ENCODE data around the gene LFNG.
"Not testable (repeated sequence)": the region's sequence is repeated elsewhere in the genome, so short reads cannot be mapped to it uniquely, and the experiment has no call there.

DNA sequence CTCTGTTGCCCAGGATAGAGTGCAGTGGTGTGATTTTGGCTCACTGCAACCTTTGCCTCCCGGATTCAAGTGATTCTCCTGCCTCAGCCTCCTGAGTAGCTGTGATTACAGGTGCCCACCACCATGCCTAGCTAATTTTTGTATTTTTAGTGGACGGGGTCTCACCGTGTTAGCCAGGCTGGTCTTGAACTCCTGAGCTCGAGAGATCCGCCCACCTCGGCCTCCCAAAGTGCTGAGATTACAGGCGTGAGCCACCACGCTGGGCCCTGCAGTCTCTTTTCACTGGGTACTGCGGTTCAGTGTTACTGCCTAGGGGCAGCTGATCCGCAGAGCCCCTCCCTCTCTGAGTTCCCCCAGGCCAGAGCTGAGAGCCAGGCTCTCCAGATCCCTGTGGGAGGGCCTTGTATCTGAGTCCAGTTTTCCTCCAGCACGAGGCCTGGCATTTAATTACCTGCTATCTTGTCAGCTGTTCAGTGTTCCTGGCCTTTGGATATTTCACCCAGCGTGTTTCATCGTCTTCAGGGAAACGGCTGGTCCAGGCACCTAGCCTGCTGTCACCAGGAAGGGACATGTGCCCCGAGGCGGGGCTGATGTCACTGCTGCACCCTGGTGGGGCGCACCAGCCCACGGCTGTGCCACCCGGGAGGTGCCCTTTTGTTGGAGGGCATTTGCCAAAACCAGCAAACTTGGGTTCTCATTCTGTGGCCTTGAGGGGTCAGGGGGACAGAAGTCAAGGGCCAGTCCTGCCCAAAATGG is 16.5 kb downstream of the LFNG start:
- not testable (repeated sequence) for TF ChIP-seq EZH2phosphoT487 (IDR thresholded peaks at IDR 0.05; ENCODE audit: low read depth)
- TF ChIP-seq, protein P1, sequence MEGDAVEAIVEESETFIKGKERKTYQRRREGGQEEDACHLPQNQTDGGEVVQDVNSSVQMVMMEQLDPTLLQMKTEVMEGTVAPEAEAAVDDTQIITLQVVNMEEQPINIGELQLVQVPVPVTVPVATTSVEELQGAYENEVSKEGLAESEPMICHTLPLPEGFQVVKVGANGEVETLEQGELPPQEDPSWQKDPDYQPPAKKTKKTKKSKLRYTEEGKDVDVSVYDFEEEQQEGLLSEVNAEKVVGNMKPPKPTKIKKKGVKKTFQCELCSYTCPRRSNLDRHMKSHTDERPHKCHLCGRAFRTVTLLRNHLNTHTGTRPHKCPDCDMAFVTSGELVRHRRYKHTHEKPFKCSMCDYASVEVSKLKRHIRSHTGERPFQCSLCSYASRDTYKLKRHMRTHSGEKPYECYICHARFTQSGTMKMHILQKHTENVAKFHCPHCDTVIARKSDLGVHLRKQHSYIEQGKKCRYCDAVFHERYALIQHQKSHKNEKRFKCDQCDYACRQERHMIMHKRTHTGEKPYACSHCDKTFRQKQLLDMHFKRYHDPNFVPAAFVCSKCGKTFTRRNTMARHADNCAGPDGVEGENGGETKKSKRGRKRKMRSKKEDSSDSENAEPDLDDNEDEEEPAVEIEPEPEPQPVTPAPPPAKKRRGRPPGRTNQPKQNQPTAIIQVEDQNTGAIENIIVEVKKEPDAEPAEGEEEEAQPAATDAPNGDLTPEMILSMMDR (IDR thresholded peaks at IDR 0.05; ENCODE audit: low read depth, low read length) = not testable (repeated sequence)
